IMR-90 (cell line): ENCODE results near the gene CDK14. TPM values are rescaled to one million over a fixed set of nuclear protein-coding genes. Genes with fewer than 3 reads are reported as not detected.

Source experiments
- ATAC-seq: fragments of 200-7000 bp; cut with Tn5 transposase; 2 replicates; pipeline ENCODE4 v1.9.1; 2020; ENCODE audit warnings: low read depth, mild to moderate bottlenecking, moderate library complexity
- BruUV-seq: library from RNA; stranded (reverse); fragments of 400-500 nt; replicated peaks from 2 replicates; lab custom pipeline; 2021; lab: Mats Ljungman, UMichigan
- CTCF ChIA-PET: fragments of 300-600 bp; formaldehyde crosslinking; extraction: SDS; loops from one replicate; lab custom pipeline; 2021; ENCODE audit warnings: antibody characterized with exemption; lab: Yijun Ruan, JAX
- POLR2A ChIA-PET: fragments of 300-600 bp; sonication (Branson Sonifier 250); formaldehyde crosslinking; loops from one replicate; lab custom pipeline; 2022; ENCODE audit warnings: antibody characterized with exemption; ENCODE audit not compliant: unreplicated experiment; lab: Charles Lee
- DNase-seq: peaks from one replicate; pipeline ENCODE4 v3.0.0; 2013
- H2AFZ ChIP-seq: replicated peaks from 2 replicates; pipeline ENCODE3; 2013; ENCODE audit warnings: low read length, mild to moderate bottlenecking; ENCODE audit not compliant: poor library complexity
- H2AK5ac ChIP-seq: 2 replicates; pipeline ENCODE4 v1.6.1; 2013; ENCODE audit warnings: low read depth, low read length, inconsistent platforms
- H2AK9ac ChIP-seq: replicated peaks from 2 replicates; pipeline ENCODE3; 2013; ENCODE audit warnings: mild to moderate bottlenecking, low read depth, low read length, moderate library complexity; ENCODE audit not compliant: poor library complexity
- H2BK120ac ChIP-seq: 2 replicates; pipeline ENCODE4 v1.6.1; 2013; ENCODE audit warnings: low read depth, low read length, inconsistent platforms
- H2BK15ac ChIP-seq: 3 replicates; pipeline ENCODE4 v1.6.1; 2013; ENCODE audit warnings: low read depth, low read length, inconsistent platforms
- H2BK20ac ChIP-seq: 2 replicates; pipeline ENCODE4 v1.6.1; 2013; ENCODE audit warnings: low read depth, mild to moderate bottlenecking, inconsistent platforms, low read length, moderate library complexity
- H2BK5ac ChIP-seq: 2 replicates; pipeline ENCODE4 v1.6.1; 2013; ENCODE audit warnings: mild to moderate bottlenecking, low read depth, low read length, inconsistent platforms; ENCODE audit not compliant: poor library complexity, severe bottlenecking
- H3K14ac ChIP-seq: replicated peaks from 2 replicates; pipeline ENCODE4 v1.6.1; 2013; ENCODE audit warnings: low read depth, low read length, inconsistent platforms
- H3K18ac ChIP-seq: 2 replicates; pipeline ENCODE4 v1.6.1; 2013; ENCODE audit warnings: low read depth, low read length, control low read depth
- H3K23ac ChIP-seq: 2 replicates; pipeline ENCODE4 v1.6.1; 2013; ENCODE audit warnings: low read depth, low read length, inconsistent platforms
- H3K27ac ChIP-seq: 2 replicates; pipeline ENCODE4 v1.5.1; 2013; ENCODE audit warnings: mild to moderate bottlenecking, control low read depth, low read length; ENCODE audit not compliant: insufficient read depth
- H3K27me3 ChIP-seq: 2 replicates; pipeline ENCODE4 v1.6.1; 2013; ENCODE audit warnings: low read length; ENCODE audit not compliant: control insufficient read depth, insufficient read depth
- H3K36me3 ChIP-seq: 2 replicates; pipeline ENCODE4 v1.6.1; 2013; ENCODE audit warnings: low read length, mixed read lengths; ENCODE audit not compliant: control insufficient read depth, insufficient read depth
- H3K4ac ChIP-seq: 2 replicates; pipeline ENCODE4 v1.6.1; 2013; ENCODE audit warnings: low read depth, low read length, inconsistent platforms
- H3K4me1 ChIP-seq: 2 replicates; pipeline ENCODE4 v1.6.1; 2013; ENCODE audit warnings: low read length, mixed read lengths; ENCODE audit not compliant: control insufficient read depth, insufficient read depth
- H3K4me2 ChIP-seq: 2 replicates; pipeline ENCODE4 v1.6.1; 2013; ENCODE audit warnings: low read depth, mild to moderate bottlenecking, control low read depth, low read length, moderate library complexity
- H3K4me3 ChIP-seq: 2 replicates; pipeline ENCODE4 v1.5.1; 2013; ENCODE audit warnings: low read depth, mild to moderate bottlenecking, control low read depth, low read length, moderate library complexity; ENCODE audit not compliant: insufficient read depth
- H3K56ac ChIP-seq: 2 replicates; pipeline ENCODE4 v1.6.1; 2013; ENCODE audit warnings: low read length, inconsistent platforms; ENCODE audit not compliant: insufficient read depth; ENCODE audit errors: extremely low read depth
- H3K79me1 ChIP-seq, 2 experiments: 2 replicates each; pipeline ENCODE4 v1.6.1; 2013; ENCODE audit warnings: low read length in 2 of 2, inconsistent platforms in 1 of 2, low read depth in 1 of 2
- H3K9ac ChIP-seq: 2 replicates; pipeline ENCODE4 v1.6.1; 2013; ENCODE audit warnings: low read depth, low read length, control low read depth
- H3K9me1 ChIP-seq: 2 replicates; pipeline ENCODE4 v1.6.1; 2013; ENCODE audit warnings: low read length, inconsistent platforms; ENCODE audit not compliant: insufficient read depth
- H3K9me3 ChIP-seq: 2 replicates; pipeline ENCODE4 v1.6.1; 2013; ENCODE audit warnings: low read length; ENCODE audit not compliant: control insufficient read depth, insufficient read depth
- H4K20me1 ChIP-seq: 2 replicates; pipeline ENCODE4 v1.6.1; 2013; ENCODE audit warnings: low read length, inconsistent platforms; ENCODE audit not compliant: insufficient read depth
- H4K5ac ChIP-seq: 2 replicates; pipeline ENCODE4 v1.6.1; 2013; ENCODE audit warnings: mild to moderate bottlenecking, low read depth, low read length, control low read depth
- H4K8ac ChIP-seq, 2 experiments: 2 replicates each; pipeline ENCODE4 v1.6.1; 2013; ENCODE audit warnings: low read depth in 2 of 2, low read length in 2 of 2, control low read depth in 1 of 2, inconsistent platforms in 1 of 2
- H4K91ac ChIP-seq: 2 replicates; pipeline ENCODE4 v1.6.1; 2013; ENCODE audit warnings: low read depth, low read length, inconsistent platforms; ENCODE audit not compliant: insufficient read depth
- BHLHE40 ChIP-seq: fragments of 150-350 bp; IDR thresholded peaks from 2 replicates; pipeline ENCODE4 v1.6.1; 2016; ENCODE audit warnings: mild to moderate bottlenecking, low read depth, low read length
- FOS ChIP-seq: fragments of 150-350 bp; IDR thresholded peaks from 2 replicates; pipeline ENCODE4 v1.6.1; 2016; ENCODE audit warnings: low read depth, low read length
- MXI1 ChIP-seq: IDR thresholded peaks from 2 replicates; pipeline ENCODE4 v1.6.1; 2012; ENCODE audit warnings: low read depth, mild to moderate bottlenecking, low read length, moderate library complexity, borderline replicate concordance
- SMC3 ChIP-seq: fragments of 150-350 bp; IDR thresholded peaks from 2 replicates; pipeline ENCODE4 v1.6.1; 2016; ENCODE audit warnings: low read depth, mild to moderate bottlenecking, antibody characterized with exemption, low read length, moderate library complexity
- WGBS, 2 experiments: methylation state at CpG; one replicate each; pipeline versions ENCODE4 v1.1.5 to v1.1.7; 2013; ENCODE audit warnings: missing lambda C conversion rate in 2 of 2; ENCODE audit not compliant: insufficient read length in 1 of 2; ENCODE audit errors: extremely low coverage in 2 of 2; 5-methylcytosine and 5-hydroxymethylcytosine counted together
- dilution Hi-C: fragments of 300-500 bp; cut with HindIII; formaldehyde crosslinking; loops from one replicate; pipeline ENCODE4 v1.14.3; 2018; ENCODE audit warnings: low sequenced_read_pairs; ENCODE audit not compliant: unreplicated experiment
- in situ Hi-C: fragments of 300-500 bp; cut with MboI; formaldehyde crosslinking; loops from 3 replicates; pipeline ENCODE4 v1.14.3; 2019; ENCODE audit warnings: low sequenced_read_pairs, inconsistent platforms, mixed read lengths
- intact Hi-C: fragments of 100-400 bp; cut with micrococcal nuclease; formaldehyde crosslinking; loops from 2 replicates; pipeline ENCODE4 v1.10.0; 2022
- polyA plus RNA-seq, 3 experiments: library from polyadenylated mRNA; depleted of rRNA; stranded (reverse); fragments of >200 nt; gene quantifications; 2 replicates each; pipeline ENCODE4 v1.2.3, GENCODE V29; 2012; ENCODE audit warnings: low replicate concordance in 1 of 3
- total RNA-seq: library from RNA; depleted of rRNA; stranded (reverse); fragments of >200 nt; gene quantifications from 2 replicates; pipeline ENCODE4 v1.2.3, GENCODE V29; 2012

CDK14 gene
- total and polyA plus RNA-seq, 2 of the 4 experiments (the other 2 are of a cell fraction) = 10.1 to 29.6 TPM

- in situ Hi-C loops = no loop called here
- Histone ChIP-seq H3K14ac (no peak overlapping the region), H2AK9ac (no peak overlapping the region), H2AFZ (no peak overlapping the region), H4K20me1 (peaks cover 12% of the 10 kb centered on the region; the same call in 1 of the 2 replicates), H3K23ac (no peak overlapping the region), H3K9me3 (no peaks in the 10 kb centered on the region), H3K4me3 (no peak overlapping the region), H3K4me2 (no peak overlapping the region), H4K91ac (no peak overlapping the region), H3K4me1 (peaks cover 9% of the 10 kb centered on the region), H2BK5ac (no peak overlapping the region), H2AK5ac (no peak overlapping the region), H3K18ac (no peak overlapping the region), H3K9ac (no peak overlapping the region), H3K36me3 (no peaks in the 10 kb centered on the region), H3K27ac (no peak overlapping the region), H3K27me3 (no peaks in the 10 kb centered on the region), H3K9me1 (peaks cover 6% of the 10 kb centered on the region; the same call in 1 of the 2 replicates), H4K8ac (no peak overlapping the region), H4K5ac (no peak overlapping the region), H2BK120ac (no peak overlapping the region), H3K56ac (no peak overlapping the region), H3K79me1 (peaks cover 10 to 23% of the 10 kb centered on the region in 2 experiments), H2BK15ac (no peak overlapping the region), H2BK20ac (no peak overlapping the region), H3K4ac (no peak overlapping the region)
- ATAC-seq = no peak
- BruUV-seq = no TSS peak
- no peak for TF ChIP-seq MXI1
- no peak for TF ChIP-seq BHLHE40
- no peak for TF ChIP-seq SMC3
- no peak for TF ChIP-seq FOS
- no CpG with 5 or more reads among the region's 1 CpG for WGBS, 2 experiments
- CTCF ChIA-PET = interaction anchor here (0.6 kb wide), 1 partner anchor 1982 kb away, joined by 5 read pairs; no protein-coding TSS in a partner anchor
- dilution Hi-C loops = no loop called here
- intact Hi-C loops = no loop called here
- no peak for DNase-seq
- POLR2A ChIA-PET = no interaction called here
Observed at GRCh38 chr7:90713628-90714027, 117.5 kb downstream of the CDK14 start.
